ENCODE results near the gene SEC62. TPM values are rescaled to one million over a fixed set of nuclear protein-coding genes. Genes with fewer than 3 reads are reported as not detected.

SEC62 gene
- total RNA-seq, 3 donors from 2014 or later (not counting 1 experiment from before 2014, with no cell fraction given), result 83.3 to 88.5 (median 86.6) TPM

- 91% methylated on average over 10 of the region's 10 CpGs for WGBS (ENCODE audit: insufficient coverage)
- no peaks in the 10 kb centered on the region for H3K27me3 Mint-ChIP-seq (ENCODE audit: low read depth in 2 of 2)
- Histone ChIP-seq H3K36me3 (ENCODE audit: control insufficient read depth, insufficient read depth, low read length) (no peaks in the 10 kb centered on the region), H3K9me3 (ENCODE audit: control insufficient read depth, insufficient read depth, low read length) (no peaks in the 10 kb centered on the region), H3K27me3 (ENCODE audit: control insufficient read depth, insufficient read depth, low read length) (no peaks in the 10 kb centered on the region), H3K4me1 (ENCODE audit: control insufficient read depth, insufficient read depth, low read length) (no peaks in the 10 kb centered on the region), H3K27ac (ENCODE audit: low read length) (no peak overlapping the region), H3K4me3 (ENCODE audit: low read length) (no peak overlapping the region)
- TF ChIP-seq CTCF (IDR thresholded peaks at IDR 0.05), result no peak
- no peak overlapping the region for H3K27ac Mint-ChIP-seq
- H3K9me3 Mint-ChIP-seq, result no peaks in the 10 kb centered on the region
- DNase-seq (no peak), ATAC-seq (no peak)
- no peaks in the 10 kb centered on the region for H3K36me3 Mint-ChIP-seq
- H3K4me1 Mint-ChIP-seq, result peaks cover 12 to 13% of the 10 kb centered on the region in 2 donors
- intact Hi-C loops (cut with micrococcal nuclease), result no loop called here
- H3K4me3 Mint-ChIP-seq, result no peak overlapping the region
Observed at GRCh38 chr3:170002231-170002630, 35.6 kb downstream of the SEC62 start.

GRCh38 chr3:170002879-170003278, 36.3 kb downstream of the SEC62 start:
- Histone ChIP-seq H3K27me3 (ENCODE audit: control insufficient read depth, insufficient read depth, low read length) (no peaks in the 10 kb centered on the region), H3K4me3 (ENCODE audit: low read length) (no peak overlapping the region)
- TF ChIP-seq CTCF (IDR thresholded peaks at IDR 0.05), result no peak

GRCh38 chr3:170003881-170004356, 37.3 kb downstream of the SEC62 start:
- H3K27me3 ChIP-seq (ENCODE audit: control insufficient read depth, insufficient read depth, low read length), result no peaks in the 10 kb centered on the region
- Mint-ChIP-seq H3K9me3 (no peaks in the 10 kb centered on the region), H3K27me3 (ENCODE audit: low read depth in 2 of 2) (no peaks in the 10 kb centered on the region), H3K27ac (no peak overlapping the region), H3K36me3 (no peaks in the 10 kb centered on the region), H3K4me3 (no peak overlapping the region), H3K4me1 (peaks cover 13 to 17% of the 10 kb centered on the region in 2 donors)
- intact Hi-C loops (cut with micrococcal nuclease), result no loop called here
- TF ChIP-seq CTCF (IDR thresholded peaks at IDR 0.05), result no peak
- WGBS (ENCODE audit: insufficient coverage), result 100% methylated on average over 2 of the region's 2 CpGs
- H3K27ac ChIP-seq (ENCODE audit: low read length), result no peak overlapping the region
- no peak for ATAC-seq
- H3K4me3 ChIP-seq (ENCODE audit: low read length), result no peak overlapping the region
- H3K9me3 ChIP-seq (ENCODE audit: control insufficient read depth, insufficient read depth, low read length), result no peaks in the 10 kb centered on the region
- H3K36me3 ChIP-seq (ENCODE audit: control insufficient read depth, insufficient read depth, low read length), result no peaks in the 10 kb centered on the region
- no peak for DNase-seq
- H3K4me1 ChIP-seq (ENCODE audit: control insufficient read depth, insufficient read depth, low read length), result no peaks in the 10 kb centered on the region

More at GRCh38 chr3:170002879-170003278, 36.3 kb downstream of the SEC62 start:
- Mint-ChIP-seq H3K27ac (no peak overlapping the region), H3K36me3 (no peaks in the 10 kb centered on the region), H3K27me3 (ENCODE audit: low read depth in 2 of 2) (no peaks in the 10 kb centered on the region), H3K4me3 (no peak overlapping the region), H3K9me3 (no peaks in the 10 kb centered on the region), H3K4me1 (peaks cover 13 to 17% of the 10 kb centered on the region in 2 donors)
- Histone ChIP-seq H3K4me1 (ENCODE audit: control insufficient read depth, insufficient read depth, low read length) (no peaks in the 10 kb centered on the region), H3K36me3 (ENCODE audit: control insufficient read depth, insufficient read depth, low read length) (no peaks in the 10 kb centered on the region), H3K27ac (ENCODE audit: low read length) (no peak overlapping the region), H3K9me3 (ENCODE audit: control insufficient read depth, insufficient read depth, low read length) (no peaks in the 10 kb centered on the region)
- no peak for ATAC-seq
- no CpG with 5 or more reads among the region's 1 CpG for WGBS (ENCODE audit: insufficient coverage)
- intact Hi-C loops (cut with micrococcal nuclease), result no loop called here
- DNase-seq, result peak in 1 of 2 donors; percentile 9

GRCh38 chr3:170007031-170007663, 40.5 kb downstream of the SEC62 start:
- peaks cover 0 to 6% of the 10 kb centered on the region in 2 donors for H3K27me3 Mint-ChIP-seq (ENCODE audit: low read depth in 2 of 2)
- no peaks in the 10 kb centered on the region for H3K9me3 Mint-ChIP-seq
- no peak overlapping the region for H3K4me3 Mint-ChIP-seq
- H3K36me3 Mint-ChIP-seq, result no peaks in the 10 kb centered on the region
- Histone ChIP-seq H3K4me1 (ENCODE audit: control insufficient read depth, insufficient read depth, low read length) (no peaks in the 10 kb centered on the region), H3K4me3 (ENCODE audit: low read length) (no peak overlapping the region), H3K27me3 (ENCODE audit: control insufficient read depth, insufficient read depth, low read length) (no peaks in the 10 kb centered on the region), H3K27ac (ENCODE audit: low read length) (no peak overlapping the region), H3K9me3 (ENCODE audit: control insufficient read depth, insufficient read depth, low read length) (no peaks in the 10 kb centered on the region), H3K36me3 (ENCODE audit: control insufficient read depth, insufficient read depth, low read length) (no peaks in the 10 kb centered on the region)
- DNase-seq (peak in 1 of 2 donors; percentile 60), ATAC-seq (peak in 2 of 3 donors; percentile 82)
- intact Hi-C loops (cut with micrococcal nuclease), result no loop called here
- H3K4me1 Mint-ChIP-seq, result peaks cover 13 to 17% of the 10 kb centered on the region in 2 donors
- 36% methylated on average over 6 of the region's 7 CpGs for WGBS (ENCODE audit: insufficient coverage)
- TF ChIP-seq CTCF (IDR thresholded peaks at IDR 0.05), result no peak
- H3K27ac Mint-ChIP-seq, result no peak overlapping the region

Data from natural killer cell (primary cell).